ENCODE data around the gene MED10. TPM values are rescaled to one million over a fixed set of nuclear protein-coding genes. Genes with fewer than 3 reads are reported as not detected.

Gene MED10
- total RNA-seq, 4 donors from 2014 or later = 14.6 to 29.7 (median 25.7) TPM

DNA sequence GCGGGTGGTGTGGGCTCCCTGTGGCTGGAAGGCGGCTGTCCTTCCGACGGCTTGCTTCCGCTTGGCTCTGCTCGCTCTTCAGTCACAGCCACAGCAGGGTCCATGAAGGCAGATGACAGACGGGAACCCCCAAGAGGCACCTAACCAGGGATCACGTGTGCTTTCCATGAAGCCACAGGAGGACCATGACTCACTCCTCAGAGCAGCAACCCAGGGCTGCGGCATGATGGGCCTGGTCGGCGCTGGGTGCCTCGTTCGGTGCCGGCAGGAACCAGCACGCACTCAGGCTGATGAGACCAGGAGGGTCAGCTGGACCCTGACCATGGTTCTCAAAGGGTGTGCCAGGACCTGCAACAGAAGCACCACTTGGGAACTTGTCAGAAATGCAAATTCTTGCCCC, 32.8 kb upstream of the MED10 start:
- no peaks in the 10 kb centered on the region for H3K36me3 ChIP-seq
- no peaks in the 10 kb centered on the region for H3K4me1 ChIP-seq
- no peak for DNase-seq
- no peak overlapping the region for H3K4me3 ChIP-seq (replicated peaks in 1 of 3)
- 86 to 88% methylated on average over 8 to 15 of the region's 15 CpGs for WGBS, 2 donors
- H3K9me3 ChIP-seq = no peaks in the 10 kb centered on the region
- intact Hi-C loops (cut with DNase I) = no loop called here
- H3K27me3 ChIP-seq = no peaks in the 10 kb centered on the region
- no peak overlapping the region for H3K27ac ChIP-seq
- no peak for TF ChIP-seq POLR2A (IDR thresholded peaks at IDR 0.05)
- TF ChIP-seq, protein P1, sequence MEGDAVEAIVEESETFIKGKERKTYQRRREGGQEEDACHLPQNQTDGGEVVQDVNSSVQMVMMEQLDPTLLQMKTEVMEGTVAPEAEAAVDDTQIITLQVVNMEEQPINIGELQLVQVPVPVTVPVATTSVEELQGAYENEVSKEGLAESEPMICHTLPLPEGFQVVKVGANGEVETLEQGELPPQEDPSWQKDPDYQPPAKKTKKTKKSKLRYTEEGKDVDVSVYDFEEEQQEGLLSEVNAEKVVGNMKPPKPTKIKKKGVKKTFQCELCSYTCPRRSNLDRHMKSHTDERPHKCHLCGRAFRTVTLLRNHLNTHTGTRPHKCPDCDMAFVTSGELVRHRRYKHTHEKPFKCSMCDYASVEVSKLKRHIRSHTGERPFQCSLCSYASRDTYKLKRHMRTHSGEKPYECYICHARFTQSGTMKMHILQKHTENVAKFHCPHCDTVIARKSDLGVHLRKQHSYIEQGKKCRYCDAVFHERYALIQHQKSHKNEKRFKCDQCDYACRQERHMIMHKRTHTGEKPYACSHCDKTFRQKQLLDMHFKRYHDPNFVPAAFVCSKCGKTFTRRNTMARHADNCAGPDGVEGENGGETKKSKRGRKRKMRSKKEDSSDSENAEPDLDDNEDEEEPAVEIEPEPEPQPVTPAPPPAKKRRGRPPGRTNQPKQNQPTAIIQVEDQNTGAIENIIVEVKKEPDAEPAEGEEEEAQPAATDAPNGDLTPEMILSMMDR (IDR thresholded peaks at IDR 0.05) = no peak

- DNase-seq = no peak
- Histone ChIP-seq H3K9me3 (no peaks in the 10 kb centered on the region), H3K36me3 (no peaks in the 10 kb centered on the region), H3K4me1 (no peaks in the 10 kb centered on the region), H3K4me3 (replicated peaks in 1 of 3) (no peak overlapping the region), H3K27ac (no peak overlapping the region), H3K27me3 (no peaks in the 10 kb centered on the region)
- 87 to 92% methylated on average over 9 of the region's 9 CpGs for WGBS, 2 donors
- intact Hi-C loops (cut with DNase I) = no loop called here
- TF ChIP-seq, protein P1 (IDR thresholded peaks at IDR 0.05) = no peak
- TF ChIP-seq POLR2A (IDR thresholded peaks at IDR 0.05) = no peak
These were observed 32.1 kb upstream of the MED10 start for GRCh38 chr5:6410421-6410820.

- Histone ChIP-seq H3K27me3 (no peaks in the 10 kb centered on the region), H3K27ac (no peak overlapping the region), H3K4me1 (no peaks in the 10 kb centered on the region), H3K4me3 (replicated peaks in 1 of 3) (no peak overlapping the region), H3K9me3 (no peaks in the 10 kb centered on the region), H3K36me3 (no peaks in the 10 kb centered on the region)
- no peak for DNase-seq
- intact Hi-C loops (cut with DNase I) = no loop called here
- WGBS, 2 donors = 68% methylated on average over 8 of the region's 8 CpGs
- TF ChIP-seq, protein P1 (IDR thresholded peaks at IDR 0.05) = no peak
- TF ChIP-seq POLR2A (IDR thresholded peaks at IDR 0.05) = no peak
These were observed 30.5 kb upstream of the MED10 start for GRCh38 chr5:6408627-6409446.

DNA sequence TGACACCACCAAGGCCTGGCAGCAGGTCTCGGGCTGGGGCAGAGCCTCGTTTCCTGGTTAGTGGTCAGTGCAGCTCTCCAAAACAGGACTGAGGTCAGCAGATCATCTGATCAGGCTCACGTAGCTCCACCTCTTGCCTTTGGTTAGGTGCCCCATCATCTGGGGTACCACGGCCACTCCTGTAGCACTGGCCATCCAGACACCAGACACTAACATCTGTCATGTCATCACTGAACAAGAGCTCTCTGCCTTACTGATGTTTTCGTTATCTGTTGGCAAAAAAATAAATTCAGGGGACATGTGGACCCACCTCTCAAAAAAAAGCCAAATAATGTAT, 29.9 kb upstream of the MED10 start:
- H3K36me3 ChIP-seq = no peaks in the 10 kb centered on the region
- H3K27me3 ChIP-seq = no peaks in the 10 kb centered on the region
- no peak overlapping the region for H3K4me3 ChIP-seq (replicated peaks in 1 of 3)
- DNase-seq = no peak
- TF ChIP-seq, protein P1 (IDR thresholded peaks at IDR 0.05) = no peak
- no peak for TF ChIP-seq POLR2A (IDR thresholded peaks at IDR 0.05)
- H3K27ac ChIP-seq = no peak overlapping the region
- H3K4me1 ChIP-seq = no peaks in the 10 kb centered on the region
- intact Hi-C loops (cut with DNase I) = no loop called here
- WGBS, 2 donors = 67 to 72% methylated on average over 5 of the region's 5 CpGs
- no peaks in the 10 kb centered on the region for H3K9me3 ChIP-seq

GRCh38 chr5:6407558-6408259, 29.4 kb upstream of the MED10 start:
- Histone ChIP-seq H3K4me1 (no peaks in the 10 kb centered on the region), H3K36me3 (no peaks in the 10 kb centered on the region), H3K27ac (no peak overlapping the region), H3K4me3 (replicated peaks in 1 of 3) (no peak overlapping the region), H3K9me3 (no peaks in the 10 kb centered on the region), H3K27me3 (no peaks in the 10 kb centered on the region)
- DNase-seq = no peak
- WGBS, 2 donors = 39% methylated on average over 6 of the region's 6 CpGs
- TF ChIP-seq, protein P1 (IDR thresholded peaks at IDR 0.05) = no peak
- no peak for TF ChIP-seq POLR2A (IDR thresholded peaks at IDR 0.05)
- intact Hi-C loops (cut with DNase I) = no loop called here

Measured in thyroid gland (tissue), 4 donors.